Stimulated activated naive CD4-positive, alpha-beta T cell treated with Interleukin-2 at 50 U/mL for 16 hours (primary cell): ENCODE measurements around the gene DACT2.
"Not testable (repeated sequence)": the region's sequence is repeated elsewhere in the genome, so short reads cannot be mapped to it uniquely, and the experiment has no call there.

Experiments
- DNase-seq: peaks from one replicate; lab custom pipeline; 2025; lab: John Stamatoyannopoulos, UW

DACT2 gene

DNA sequence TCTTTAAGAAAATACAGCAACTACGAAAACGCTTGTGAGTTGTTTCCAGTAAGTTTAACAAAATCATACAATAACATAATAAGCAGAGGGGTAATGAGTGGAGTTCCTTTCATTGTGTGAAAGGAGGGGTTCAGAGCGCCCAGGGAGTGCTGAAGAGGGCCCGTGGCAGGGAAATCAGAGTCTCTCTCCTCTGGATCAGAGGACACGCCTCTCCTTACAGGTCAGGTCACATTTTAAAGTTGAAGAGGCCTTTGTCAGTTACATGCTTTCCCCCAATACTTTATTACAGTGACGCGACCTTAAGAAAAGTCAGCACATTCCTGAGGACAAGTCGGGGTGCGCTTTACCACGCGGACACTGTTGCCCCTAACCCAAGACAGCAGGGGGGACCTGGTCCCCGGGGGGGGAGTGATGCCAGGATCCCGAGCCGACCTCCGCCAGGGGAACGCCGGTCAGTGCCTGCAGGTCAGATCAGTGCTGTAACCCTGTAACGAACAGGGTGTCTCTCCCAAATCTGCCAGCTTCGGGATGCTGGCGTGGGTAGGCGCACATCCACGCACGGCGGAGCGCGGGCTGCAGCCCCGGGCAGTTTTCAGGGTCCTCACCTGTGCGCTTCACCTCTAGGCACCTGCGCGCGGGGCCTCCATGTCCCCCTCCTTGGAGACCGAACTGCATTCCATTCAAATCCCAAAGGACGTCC is 848 bp downstream of the DACT2 start:
- DNase-seq: no peak

DNA sequence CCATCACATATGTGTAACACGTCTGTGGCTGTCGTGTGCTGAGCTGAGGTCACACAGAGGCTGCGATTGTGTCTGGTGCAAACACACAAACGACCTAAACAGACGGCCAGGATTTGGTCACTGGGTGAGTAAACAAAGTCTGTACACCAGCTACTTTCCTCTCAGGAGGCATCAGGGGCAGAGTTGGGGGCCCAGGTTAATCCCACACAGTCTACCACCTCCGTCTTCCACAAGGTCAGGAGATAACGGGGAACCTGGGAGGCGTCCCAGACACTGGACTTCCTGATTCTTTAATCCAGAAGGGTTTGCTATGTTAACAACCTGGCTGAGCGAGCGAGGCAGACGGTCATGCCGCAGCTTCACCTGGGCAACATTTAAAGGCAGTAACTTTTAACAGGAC is 1.5 kb downstream of the DACT2 start:
- DNase-seq: no peak

DNA sequence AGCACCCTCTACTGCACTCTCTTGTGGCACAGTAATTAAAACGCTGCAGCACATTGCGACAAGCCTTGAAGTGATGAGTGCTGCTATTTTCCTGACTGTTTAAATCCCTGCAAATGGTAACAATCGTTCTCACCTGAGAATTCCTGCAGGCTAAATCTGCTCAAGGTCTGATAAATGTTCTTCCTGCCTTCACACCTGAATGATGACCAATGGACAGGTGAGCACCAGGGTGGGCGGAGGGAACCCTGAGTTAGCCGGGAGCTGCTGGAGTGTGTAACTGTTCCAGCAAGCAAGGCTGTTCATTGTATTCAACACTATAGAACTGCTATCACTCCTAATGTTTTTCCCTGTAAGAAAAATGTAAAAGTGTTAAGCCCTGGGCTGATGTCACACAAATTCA is 4.0 kb downstream of the DACT2 start:
- DNase-seq: no peak

DNA sequence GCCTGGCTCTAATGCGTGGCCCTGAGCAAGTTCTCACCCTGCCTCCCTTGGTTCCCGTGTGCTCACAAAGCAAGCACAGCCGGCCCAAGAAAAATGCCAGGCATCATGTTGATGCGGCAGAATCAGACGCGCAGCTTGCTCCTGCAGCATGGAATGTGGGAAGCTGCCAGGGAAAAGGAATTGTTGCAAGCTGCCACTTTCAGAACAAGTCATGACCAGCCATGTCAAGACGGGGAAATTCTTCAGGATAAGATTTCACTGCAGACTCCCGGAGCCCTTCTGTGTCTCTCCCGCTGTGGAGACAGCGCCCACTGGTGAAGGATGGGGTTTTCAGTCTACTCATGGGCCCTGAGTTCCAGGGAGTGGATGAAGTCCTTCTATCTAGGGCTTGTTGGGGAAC is 4.6 kb downstream of the DACT2 start:
- no peak for DNase-seq

DNA sequence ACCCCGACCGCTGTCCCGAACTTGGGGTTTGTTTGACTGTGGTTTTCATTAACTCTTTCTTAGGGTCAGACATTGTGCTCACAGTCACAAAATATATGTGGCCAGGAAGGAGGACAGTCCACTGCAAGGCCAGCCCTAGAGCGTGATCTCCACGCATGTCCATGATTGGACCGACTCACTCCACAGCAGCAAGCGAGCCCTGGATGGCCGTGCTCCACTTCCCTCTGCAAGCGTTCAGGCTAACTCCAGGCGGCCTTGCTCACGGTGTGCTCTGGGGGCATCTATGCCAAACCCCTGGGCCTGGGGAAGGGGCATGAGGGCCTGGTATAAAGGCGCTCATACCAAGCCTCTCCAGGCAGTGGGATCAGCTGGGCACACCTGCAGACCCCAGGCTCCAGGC is 5.6 kb downstream of the DACT2 start:
- DNase-seq: no peak

DNA sequence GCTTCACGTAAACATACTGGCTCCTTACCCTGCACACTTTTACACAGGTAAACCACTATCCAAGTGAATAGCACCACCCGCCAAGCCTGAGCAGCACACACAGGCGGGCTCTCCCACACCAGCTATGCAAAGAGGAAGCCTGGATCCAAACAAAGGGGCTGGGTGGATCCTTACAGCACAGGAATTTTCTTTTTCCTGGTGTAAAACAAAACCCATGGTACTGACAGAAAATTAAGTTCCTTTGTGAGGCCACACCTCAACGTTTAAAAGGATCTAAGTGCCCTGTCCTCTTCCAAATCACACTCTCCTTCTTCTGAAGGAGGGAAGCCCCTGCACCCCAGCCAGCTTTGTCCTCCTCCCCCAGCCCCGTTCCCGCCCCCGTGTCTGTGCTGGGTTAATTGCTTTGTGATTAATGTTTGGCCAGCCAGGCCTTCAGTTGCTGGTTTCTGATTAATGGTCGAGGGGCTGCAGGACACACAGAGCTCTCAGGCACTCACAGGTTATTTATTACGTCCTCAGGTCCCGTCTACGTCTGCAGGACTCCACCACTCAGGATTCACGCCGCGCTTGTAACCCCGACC is 6.1 kb downstream of the DACT2 start:
- DNase-seq: no peak

DNA sequence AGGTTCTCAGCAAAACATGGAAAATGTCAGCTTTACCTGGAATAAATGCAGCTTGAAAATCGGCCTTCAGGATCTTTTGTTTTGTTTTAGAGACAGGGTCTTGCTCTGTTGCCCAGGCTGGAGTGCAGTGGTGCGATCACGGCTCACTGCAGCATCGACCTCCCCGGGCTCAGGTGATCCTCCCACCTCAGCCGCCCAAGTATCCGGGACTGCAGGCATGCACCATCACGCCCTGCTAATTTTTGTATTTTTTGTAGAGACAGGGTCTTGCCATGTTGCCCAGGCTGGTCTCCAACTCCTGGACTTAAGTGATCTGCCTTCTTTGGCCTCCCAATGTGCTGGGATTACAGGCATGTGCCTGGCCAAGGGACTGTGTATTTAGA is 7.5 kb downstream of the DACT2 start:
- DNase-seq: not testable (repeated sequence)

DNA sequence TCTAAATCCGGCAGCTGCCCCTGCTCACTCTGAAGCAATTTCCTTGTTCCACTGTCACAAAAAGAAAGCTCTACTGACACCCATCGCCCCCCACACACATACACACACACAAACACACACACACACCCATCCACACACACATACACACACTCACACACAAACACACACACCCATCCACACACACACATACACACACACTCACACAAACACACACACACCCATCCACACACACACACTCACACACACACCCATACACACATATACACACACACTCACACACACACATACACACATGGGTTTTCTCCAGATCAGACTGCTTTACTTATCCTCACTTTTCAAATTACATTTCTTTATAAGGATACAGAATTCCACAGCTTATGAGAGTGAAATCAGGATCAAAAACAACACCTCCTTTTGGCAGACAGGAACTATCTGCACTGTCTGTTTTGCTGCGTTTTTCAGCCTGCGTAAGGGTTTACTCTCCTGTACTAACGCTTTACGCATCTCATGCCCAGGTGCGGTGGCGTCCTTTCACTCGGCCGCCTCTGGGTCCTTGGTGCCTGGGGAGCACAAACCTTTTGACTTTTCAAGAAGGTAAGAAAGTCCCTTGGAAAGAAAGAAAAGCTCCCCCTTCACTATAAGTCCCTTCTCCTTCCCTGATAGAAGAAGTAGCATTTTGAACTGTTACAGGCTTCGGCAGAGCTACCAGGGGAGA is 8.0 kb downstream of the DACT2 start:
- DNase-seq: no peak

DNA sequence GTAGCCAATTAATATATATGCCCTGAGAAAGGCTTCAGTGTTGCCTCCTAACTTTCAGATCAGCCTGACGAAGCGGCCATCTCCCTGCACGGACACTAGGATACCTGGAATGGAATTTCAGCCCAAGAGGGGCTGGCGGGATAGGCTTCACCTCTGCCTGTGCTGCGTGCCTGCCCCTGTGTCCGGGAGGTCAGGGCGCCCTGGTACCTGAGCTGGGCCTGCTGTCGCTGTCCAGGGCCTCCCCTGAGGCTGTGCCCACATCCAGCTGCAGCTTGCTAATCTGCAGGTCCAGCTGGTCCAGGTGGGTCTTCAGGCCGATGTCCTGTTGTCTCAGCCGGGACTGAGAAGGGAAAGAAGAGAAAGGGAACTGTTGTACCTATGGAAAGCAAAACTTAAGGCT is 8.6 kb downstream of the DACT2 start:
- DNase-seq: no peak

DNA sequence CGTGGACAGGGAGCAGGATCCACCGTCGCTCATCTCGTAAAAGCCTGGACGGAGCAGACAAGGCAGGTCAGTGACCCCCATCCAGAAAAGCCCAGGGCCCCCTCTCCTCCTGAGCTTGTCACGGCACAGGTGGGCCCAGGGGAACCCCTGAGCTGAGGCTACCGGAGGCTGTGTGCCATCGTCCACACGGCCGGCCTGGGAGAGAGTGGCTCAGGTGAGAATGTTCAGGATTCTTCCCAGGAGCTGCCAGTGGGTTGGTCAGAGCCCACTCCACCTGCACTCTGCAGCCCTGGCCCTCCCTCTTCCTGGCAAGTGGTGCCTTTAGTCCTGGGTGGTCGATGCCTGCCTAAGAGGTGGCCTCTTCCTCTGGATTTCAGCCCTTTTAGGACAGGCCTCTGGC is 9.2 kb downstream of the DACT2 start:
- no peak for DNase-seq

DNA sequence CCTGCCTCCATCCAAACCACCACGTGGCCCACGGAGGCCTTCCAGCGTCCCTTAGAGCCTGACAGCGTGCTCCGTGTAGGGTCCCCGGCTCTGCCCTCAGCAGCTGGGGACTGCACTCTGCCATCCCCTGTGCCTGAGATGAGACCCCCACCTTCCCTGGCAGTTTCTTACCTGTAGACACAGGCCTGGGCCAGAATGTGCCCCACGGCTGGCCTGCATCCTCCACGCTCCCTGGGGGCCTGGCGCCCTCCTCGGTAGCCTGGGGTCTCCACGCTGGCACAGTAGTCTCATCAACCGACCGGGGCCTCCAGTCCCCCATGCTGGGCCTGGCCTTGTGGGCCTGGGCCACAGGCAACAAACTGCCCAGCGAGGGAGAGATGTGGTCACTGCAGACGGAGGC is 9.6 kb downstream of the DACT2 start:
- DNase-seq: no peak

DNA sequence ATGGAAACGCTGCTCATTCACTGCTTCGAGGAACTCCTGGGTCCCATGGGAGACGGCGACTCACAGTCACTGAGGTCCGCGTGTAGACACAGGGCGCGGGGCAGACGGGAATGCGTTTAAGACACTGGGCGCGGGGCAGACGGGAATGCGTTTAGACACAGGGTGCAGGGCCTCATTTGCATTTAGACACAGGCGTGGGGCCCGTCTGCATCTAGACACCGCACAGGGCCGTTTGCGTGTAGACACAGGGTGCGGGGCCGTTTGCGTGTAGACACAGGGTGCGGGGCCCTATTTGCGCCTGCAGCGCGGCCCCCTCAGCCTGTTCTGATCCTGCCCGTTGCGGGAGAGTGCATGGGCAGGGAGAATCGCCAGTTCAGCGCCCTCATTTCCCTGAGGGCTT is 10.4 kb downstream of the DACT2 start:
- DNase-seq: no peak

DNA sequence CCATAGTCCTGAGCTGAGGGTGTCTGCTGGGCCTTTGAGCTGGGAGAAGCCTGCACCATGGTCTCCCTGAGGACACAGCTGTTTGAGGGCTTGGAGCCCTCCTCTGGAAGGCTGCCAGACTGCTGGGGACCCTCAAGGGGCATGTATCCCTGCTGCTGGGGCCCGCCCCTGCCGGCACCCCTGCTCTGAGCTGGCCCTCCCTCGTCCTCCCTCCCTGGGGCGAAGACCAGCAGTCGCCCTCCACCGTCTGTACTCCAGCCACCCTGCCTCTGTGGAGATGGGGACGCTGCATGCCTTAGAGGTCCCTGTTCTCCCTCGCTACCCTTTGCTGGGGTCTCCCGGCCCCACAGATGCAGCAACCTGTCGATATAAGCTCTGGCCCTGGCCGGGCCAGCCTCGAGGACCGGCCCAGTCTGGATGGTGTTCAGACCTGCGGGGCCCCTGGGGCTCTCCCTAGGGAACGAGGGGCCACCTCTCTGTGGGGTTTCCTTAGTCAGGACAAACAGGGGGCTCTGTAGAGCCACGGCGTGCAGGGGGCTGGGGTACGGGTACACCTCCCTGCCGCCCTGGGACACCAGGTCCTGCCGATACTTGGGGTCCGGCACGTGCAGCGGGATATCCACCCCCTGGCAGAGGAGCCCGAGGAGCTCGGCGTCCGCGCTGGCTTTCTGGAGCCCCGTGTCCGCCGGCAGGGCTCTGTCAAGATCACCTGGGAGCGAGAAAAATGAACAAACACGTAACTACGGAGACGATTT is 11.0 kb downstream of the DACT2 start:
- DNase-seq: no peak

DNA sequence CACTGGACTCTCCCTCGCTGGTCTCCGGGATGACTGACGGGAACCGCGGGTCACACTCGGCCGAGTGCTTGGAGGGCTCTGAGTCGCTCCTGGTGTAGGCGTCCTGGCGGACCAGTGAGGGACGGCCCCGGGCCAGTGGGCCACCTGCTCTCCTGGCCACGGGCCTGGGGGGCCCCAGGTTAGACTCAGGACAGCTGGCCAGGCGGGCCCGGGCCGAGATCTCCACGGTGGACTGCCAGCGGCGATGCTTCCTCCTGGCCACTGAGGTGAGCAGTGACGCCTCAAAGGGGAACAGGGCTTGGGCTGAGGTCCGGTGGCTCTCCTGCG is 11.9 kb downstream of the DACT2 start:
- no peak for DNase-seq

DNA sequence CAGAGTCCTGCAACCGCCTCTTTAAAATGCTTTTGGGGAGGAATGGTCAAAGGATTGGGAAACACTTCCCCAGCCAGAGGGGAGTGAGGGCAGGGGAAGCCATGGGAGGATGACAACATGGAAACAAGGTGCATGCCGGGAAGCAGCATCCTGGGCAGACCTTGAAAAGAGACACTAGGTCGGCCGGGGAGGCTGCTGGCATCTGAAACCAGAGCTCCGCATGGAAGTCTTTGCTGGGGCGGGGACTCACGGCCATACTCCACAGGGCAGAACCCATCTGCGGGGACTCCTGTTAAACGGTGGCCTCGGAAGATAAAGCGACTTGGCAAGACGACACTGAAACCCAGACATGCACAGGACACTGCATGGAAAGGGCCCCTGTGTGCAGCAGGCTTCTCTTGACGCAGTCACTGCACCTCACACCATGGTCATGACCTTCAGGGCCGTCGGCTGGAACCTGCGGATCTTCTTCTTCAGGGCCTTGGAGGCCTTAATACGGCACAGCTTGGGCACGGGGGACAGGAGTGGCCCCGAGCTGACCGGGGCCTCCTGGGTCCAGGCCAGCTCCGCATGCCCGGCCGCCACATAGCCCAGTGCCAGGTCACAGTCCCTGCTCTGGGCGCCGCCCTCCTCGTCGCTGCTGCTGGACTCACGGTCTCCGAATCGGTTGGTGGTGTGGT is 12.4 kb downstream of the DACT2 start:
- no peak for DNase-seq

DNA sequence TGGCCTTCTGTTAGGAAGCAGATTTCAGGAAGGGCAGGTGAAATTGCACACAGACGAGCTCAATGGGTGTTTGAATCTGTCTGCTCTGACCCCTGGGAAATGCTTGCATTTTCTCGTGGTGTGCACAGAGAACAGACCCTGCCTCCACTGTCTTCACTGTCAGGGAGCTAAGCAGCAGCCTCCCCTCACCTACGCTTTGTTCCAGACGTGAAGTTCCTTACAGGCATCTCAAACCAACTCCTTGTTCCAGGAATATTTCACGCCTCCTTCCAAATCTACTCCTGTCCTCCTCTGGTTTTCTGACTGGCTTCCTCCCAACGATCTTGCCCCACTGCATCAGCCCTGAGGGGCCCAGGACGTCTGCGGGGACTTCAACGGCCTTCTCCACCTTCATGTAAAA is 13.7 kb downstream of the DACT2 start:
- DNase-seq: no peak

DNA sequence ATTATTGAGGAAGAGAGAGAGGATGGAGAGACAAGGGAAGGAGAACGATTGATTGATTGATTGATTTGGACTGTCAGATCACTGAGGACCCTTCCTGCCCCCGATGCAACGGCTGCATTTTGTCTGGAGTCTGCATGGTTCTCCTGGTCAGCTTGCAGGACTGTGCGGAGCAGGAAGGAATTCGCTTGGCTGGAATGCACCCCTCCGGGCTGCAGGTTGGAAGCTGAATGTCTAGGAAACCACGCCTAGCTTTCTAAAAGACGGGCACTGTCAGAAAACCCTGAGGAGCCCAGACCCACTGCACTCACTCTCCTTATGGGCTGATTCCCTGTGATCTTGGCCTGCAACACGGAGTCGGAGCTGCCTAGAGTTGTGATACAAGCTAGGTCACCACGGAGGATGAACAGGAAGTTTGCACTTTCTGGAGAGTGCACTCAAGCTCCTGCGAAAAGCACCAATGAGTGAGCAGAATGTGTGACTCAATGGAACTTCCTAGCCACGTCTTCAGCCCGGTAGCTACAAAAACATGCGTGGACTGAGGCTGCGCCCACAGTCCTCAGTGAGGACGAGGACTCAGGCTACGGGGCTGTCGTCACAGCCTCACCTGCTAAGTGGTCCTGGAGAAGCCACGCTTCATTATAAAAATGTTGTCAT is 14.4 kb downstream of the DACT2 start:
- no peak for DNase-seq

DNA sequence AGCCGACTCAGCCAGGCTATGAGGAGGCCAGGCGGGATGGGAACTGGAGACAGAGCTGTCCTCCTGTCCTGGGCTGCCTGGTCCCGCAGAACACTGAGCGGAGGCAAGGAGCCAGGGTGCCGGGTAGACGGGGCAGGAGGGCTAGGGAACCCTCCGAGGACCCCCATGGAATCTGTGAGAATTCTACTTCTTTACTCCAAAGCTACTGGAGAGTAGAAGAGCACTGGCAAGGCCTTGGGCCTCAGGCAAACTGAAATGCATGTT is 14.9 kb downstream of the DACT2 start:
- no peak for DNase-seq

DNA sequence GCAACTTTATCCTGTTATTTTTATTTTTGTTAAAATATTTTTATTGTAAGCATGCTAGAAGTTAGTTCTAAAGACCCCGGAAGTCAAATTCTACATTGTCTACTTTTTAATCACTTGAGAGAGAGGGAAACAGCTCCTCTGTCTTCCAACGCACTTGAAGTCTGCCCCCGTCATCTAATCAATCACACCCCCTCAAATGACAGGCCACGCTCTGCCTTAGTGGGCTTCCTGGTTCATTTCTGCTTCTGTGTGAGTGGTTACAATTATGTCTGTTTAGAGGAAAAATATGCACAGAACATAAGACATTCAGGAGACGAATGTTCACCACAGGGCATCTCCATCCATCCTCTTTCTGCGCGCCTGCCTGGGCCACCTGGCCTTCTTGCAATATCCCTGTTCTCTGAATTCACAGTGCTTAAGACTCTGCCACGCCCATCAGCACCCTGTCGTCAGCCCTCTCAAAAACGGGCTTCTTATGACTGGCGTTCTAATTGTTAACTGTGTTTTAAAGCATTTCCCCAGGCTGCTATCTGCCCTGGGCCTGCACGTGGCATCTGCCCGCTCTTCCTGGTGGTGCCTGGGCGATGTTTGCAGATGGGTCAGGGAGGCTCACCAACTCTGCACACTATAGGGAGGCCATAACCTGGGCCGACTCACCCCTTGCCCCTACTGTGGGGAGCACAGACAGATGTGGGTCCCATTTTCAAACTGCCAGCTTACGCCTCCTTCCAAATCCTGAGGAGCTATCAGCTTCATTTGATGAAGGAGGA is 15.4 kb downstream of the DACT2 start:
- no peak for DNase-seq

DNA sequence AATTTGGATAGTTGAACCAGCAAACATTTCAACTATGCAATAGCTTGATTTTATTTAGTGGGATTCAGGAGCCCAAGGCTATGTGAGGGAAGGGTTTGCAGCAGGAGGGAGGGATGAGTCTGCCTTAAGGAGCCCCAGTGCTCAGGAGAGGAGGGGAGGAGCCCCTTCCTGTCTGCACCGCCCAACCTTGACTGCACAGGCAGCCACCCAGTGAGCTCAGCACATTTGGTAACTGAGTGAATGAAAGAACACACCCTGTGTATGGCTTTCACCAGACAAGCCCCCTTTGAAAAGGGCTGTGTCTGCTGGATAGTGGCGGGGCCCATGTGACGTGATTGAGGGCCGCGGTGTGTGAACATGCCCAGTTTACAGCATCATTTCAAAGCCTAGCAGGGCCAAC is 17.0 kb downstream of the DACT2 start:
- no peak for DNase-seq

DNA sequence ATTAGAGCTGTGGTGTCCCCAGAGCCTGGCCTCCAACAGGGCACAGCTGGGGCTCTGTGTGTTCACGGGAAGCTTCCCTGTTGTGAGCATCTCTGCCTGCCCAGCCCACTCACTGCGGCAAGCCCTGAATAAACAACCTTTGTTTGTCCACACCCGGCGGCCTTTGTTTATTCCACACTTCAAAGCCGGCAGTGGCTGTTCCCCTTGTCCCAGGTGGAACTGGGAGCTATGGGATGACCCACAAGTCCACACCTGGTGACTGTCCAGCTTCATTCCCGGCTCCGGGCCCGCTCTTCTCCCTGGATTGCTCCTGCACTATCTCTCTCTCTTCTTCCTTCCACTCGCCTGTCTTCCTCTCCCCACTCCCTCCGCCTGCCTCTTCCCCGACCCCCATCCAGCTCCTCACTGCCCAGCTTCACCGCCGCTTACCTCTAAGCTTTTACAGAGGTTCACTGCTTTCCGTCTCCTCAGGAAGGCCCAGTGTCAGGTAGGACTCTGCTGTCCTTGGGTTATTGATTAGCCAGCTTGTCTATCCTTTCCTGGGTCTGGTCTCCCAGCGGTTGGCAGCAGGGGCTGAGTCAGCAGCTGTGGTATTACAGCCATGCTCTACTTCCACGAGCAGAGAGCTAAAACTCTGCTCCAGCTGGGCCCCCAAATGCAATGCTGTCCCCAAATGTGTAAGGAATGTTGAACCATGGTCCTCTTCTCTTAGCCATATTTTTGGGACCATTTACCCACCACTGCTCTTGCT is 17.8 kb downstream of the DACT2 start:
- no peak for DNase-seq
